H9 (cell line): Measurements from ENCODE around the gene ARF5. TPM values are rescaled to one million over a fixed set of nuclear protein-coding genes. Genes with fewer than 3 reads are reported as not detected.

Experiments
- DNase-seq: peaks from one replicate; pipeline ENCODE4 v3.0.0-alpha.2; 2017
- H2AFZ ChIP-seq: one replicate; pipeline ENCODE4 v1.6.1; 2013; ENCODE audit warnings: mild to moderate bottlenecking, low read length, control low read depth, moderate library complexity
- H2AK5ac ChIP-seq: 2 replicates; pipeline ENCODE4 v1.6.1; 2013; ENCODE audit warnings: low read length, control low read depth, mixed read lengths; ENCODE audit not compliant: insufficient read length
- H2BK120ac ChIP-seq: one replicate; pipeline ENCODE4 v1.6.1; 2013; ENCODE audit warnings: low read depth, mild to moderate bottlenecking, low read length, control low read depth, inconsistent platforms; ENCODE audit not compliant: poor library complexity, severe bottlenecking
- H2BK12ac ChIP-seq: 2 replicates; pipeline ENCODE4 v1.6.1; 2013; ENCODE audit warnings: low read length, control low read depth, mixed read lengths, low read depth; ENCODE audit not compliant: insufficient read length
- H2BK15ac ChIP-seq: 2 replicates; pipeline ENCODE4 v1.6.1; 2013; ENCODE audit warnings: low read depth, low read length, control low read depth
- H2BK20ac ChIP-seq: one replicate; pipeline ENCODE4 v1.6.1; 2013; ENCODE audit warnings: low read depth, mild to moderate bottlenecking, low read length, control low read depth, inconsistent platforms; ENCODE audit not compliant: poor library complexity, severe bottlenecking
- H2BK5ac ChIP-seq: 2 replicates; pipeline ENCODE4 v1.6.1; 2013; ENCODE audit warnings: low read length, control low read depth, mixed read lengths; ENCODE audit not compliant: insufficient read length
- H3K14ac ChIP-seq: 2 replicates; pipeline ENCODE4 v1.6.1; 2013; ENCODE audit warnings: low read length, control low read depth; ENCODE audit not compliant: insufficient read depth
- H3K18ac ChIP-seq: 2 replicates; pipeline ENCODE4 v1.6.1; 2013; ENCODE audit warnings: low read depth, mild to moderate bottlenecking, mixed read lengths, low read length, control low read depth; ENCODE audit not compliant: insufficient read length
- H3K23ac ChIP-seq: 2 replicates; pipeline ENCODE4 v1.6.1; 2013; ENCODE audit warnings: low read length, control low read depth, mixed read lengths, low read depth; ENCODE audit not compliant: insufficient read length
- H3K23me2 ChIP-seq: 2 replicates; pipeline ENCODE4 v1.6.1; 2013; ENCODE audit warnings: low read depth, mild to moderate bottlenecking, mixed read lengths, low read length, control low read depth; ENCODE audit not compliant: insufficient read length, poor library complexity, severe bottlenecking
- H3K27ac ChIP-seq: 2 replicates; pipeline ENCODE4 v1.5.1; 2013; ENCODE audit warnings: low read length, control low read depth, mixed read lengths, low read depth; ENCODE audit not compliant: insufficient read length
- H3K27me3 ChIP-seq: 2 replicates; pipeline ENCODE4 v1.6.1; 2013; ENCODE audit warnings: low read length, control low read depth, inconsistent platforms; ENCODE audit not compliant: insufficient read depth
- H3K4ac ChIP-seq: 2 replicates; pipeline ENCODE4 v1.6.1; 2013; ENCODE audit warnings: low read depth, mild to moderate bottlenecking, control low read depth, inconsistent platforms, low read length, moderate library complexity
- H3K4me1 ChIP-seq: 2 replicates; pipeline ENCODE4 v1.6.1; 2013; ENCODE audit warnings: low read length, control low read depth, inconsistent platforms; ENCODE audit not compliant: insufficient read depth
- H3K4me2 ChIP-seq: 2 replicates; pipeline ENCODE4 v1.6.1; 2013; ENCODE audit warnings: low read length, control low read depth, mixed read lengths; ENCODE audit not compliant: insufficient read length, insufficient read depth
- H3K56ac ChIP-seq: 2 replicates; pipeline ENCODE4 v1.6.1; 2013; ENCODE audit warnings: low read depth, mild to moderate bottlenecking, mixed read lengths, low read length, control low read depth; ENCODE audit not compliant: insufficient read length
- H3K79me1 ChIP-seq: 2 replicates; pipeline ENCODE4 v1.6.1; 2013; ENCODE audit warnings: low read depth, mild to moderate bottlenecking, moderate library complexity, low read length, control low read depth, inconsistent platforms; ENCODE audit not compliant: insufficient read depth, poor library complexity, severe bottlenecking
- H3K79me2 ChIP-seq: 2 replicates; pipeline ENCODE4 v1.6.1; 2013; ENCODE audit warnings: low read length, control low read depth, inconsistent platforms; ENCODE audit not compliant: insufficient read depth
- H3K9ac ChIP-seq: 2 replicates; pipeline ENCODE4 v1.6.1; 2013; ENCODE audit warnings: low read length, control low read depth, mixed read lengths; ENCODE audit not compliant: insufficient read length; ENCODE audit errors: extremely low read depth
- H3K9me3 ChIP-seq: one replicate; pipeline ENCODE4 v1.6.1; 2013; ENCODE audit warnings: low read depth, low read length, inconsistent platforms; ENCODE audit not compliant: control insufficient read depth
- H3T11ph ChIP-seq: one replicate; pipeline ENCODE4 v1.6.1; 2013; ENCODE audit warnings: mild to moderate bottlenecking, low read length, control low read depth, inconsistent platforms
- H4K20me1 ChIP-seq: one replicate; pipeline ENCODE4 v1.6.1; 2013; ENCODE audit not compliant: control insufficient read depth, insufficient read length, insufficient read depth
- H4K5ac ChIP-seq: 2 replicates; pipeline ENCODE4 v1.6.1; 2013; ENCODE audit warnings: low read depth, mild to moderate bottlenecking, mixed read lengths, low read length, control low read depth; ENCODE audit not compliant: insufficient read length
- H4K8ac ChIP-seq: replicated peaks from 2 replicates; pipeline ENCODE4 v1.6.1; 2013; ENCODE audit warnings: low read length, control low read depth, mixed read lengths, low read depth; ENCODE audit not compliant: insufficient read length
- H4K91ac ChIP-seq: 2 replicates; pipeline ENCODE4 v1.6.1; 2013; ENCODE audit warnings: low read depth, mild to moderate bottlenecking, moderate library complexity, mixed read lengths, low read length, control low read depth; ENCODE audit not compliant: insufficient read length
- H3K27ac Mint-ChIP-seq, 3 experiments: 2 replicates in 2 of 3; 3 replicates in 1 of 3; pipeline ENCODE4 v1.8.0; 2020 to 2021; ENCODE audit warnings: mixed read lengths in 3 of 3, mild to moderate bottlenecking in 1 of 3, moderate library complexity in 1 of 3
- H3K27me3 Mint-ChIP-seq: 2 replicates; pipeline ENCODE4 v1.8.0; 2021; ENCODE audit warnings: low read depth, mild to moderate bottlenecking, moderate library complexity, mixed read lengths
- H3K36me3 Mint-ChIP-seq, 3 experiments: 2 replicates in 2 of 3; 3 replicates in 1 of 3; pipeline ENCODE4 v1.8.0; 2020 to 2021; ENCODE audit warnings: low read depth in 3 of 3, mixed read lengths in 3 of 3; ENCODE audit not compliant: insufficient read depth in 1 of 3
- H3K4me1 Mint-ChIP-seq, 2 experiments: 2 replicates each; pipeline ENCODE4 v1.8.0; 2020; ENCODE audit warnings: mixed read lengths in 2 of 2
- H3K4me3 Mint-ChIP-seq, 2 experiments: 2 replicates in 1 of 2; 3 replicates in 1 of 2; pipeline ENCODE4 v1.8.0; 2020 to 2021; ENCODE audit warnings: mild to moderate bottlenecking in 2 of 2, mixed read lengths in 2 of 2, moderate library complexity in 1 of 2
- H3K9me3 Mint-ChIP-seq, 2 experiments: 2 replicates in 1 of 2; 3 replicates in 1 of 2; pipeline ENCODE4 v1.8.0; 2020; ENCODE audit warnings: mild to moderate bottlenecking in 2 of 2, mixed read lengths in 2 of 2, moderate library complexity in 1 of 2
- CTCF ChIP-seq: fragments of 200-600 bp; sonication (generic); conservative IDR thresholded peaks from 3 replicates; pipeline ENCODE4 v1.8.0; 2021; ENCODE audit warnings: antibody characterized with exemption, mild to moderate bottlenecking
- WGBS: extraction: QIAGEN DNeasy Blood & Tissue Kit; methylation state at CpG from one replicate; pipeline ENCODE4 v1.1.7; 2013; ENCODE audit warnings: missing lambda C conversion rate, low lambda C conversion rate, mixed read lengths; ENCODE audit not compliant: insufficient read length; ENCODE audit errors: extremely low coverage; 5-methylcytosine and 5-hydroxymethylcytosine counted together
- total RNA-seq: library from RNA; stranded (reverse); gene quantifications from 2 replicates; pipeline ENCODE4 v1.2.1, GENCODE V29; 2021

Gene ARF5
- total RNA-seq, 1 experiment from 2014 or later, result 169 TPM

GRCh38 chr7:127571741-127572505, 16.3 kb upstream of the ARF5 start:
- H2BK12ac ChIP-seq, result no peak overlapping the region
- Mint-ChIP-seq H3K27me3 (no peaks in the 10 kb centered on the region), H3K36me3 (no peaks in the 10 kb centered on the region), H3K27ac (no peak overlapping the region), H3K4me3 (no peak overlapping the region), H3K9me3 (no peaks in the 10 kb centered on the region), H3K4me1 (no peaks in the 10 kb centered on the region)
- no peaks in the 10 kb centered on the region for H3K27me3 ChIP-seq
- no peak overlapping the region for H4K5ac ChIP-seq
- no peak overlapping the region for H2AFZ ChIP-seq
- no peak overlapping the region for H3K27ac ChIP-seq
- no peak overlapping the region for H3K18ac ChIP-seq
- no peaks in the 10 kb centered on the region for H3K9me3 ChIP-seq
- no peak overlapping the region for H3T11ph ChIP-seq
- H3K9ac ChIP-seq, result no peak overlapping the region
- H3K4me1 ChIP-seq, result no peaks in the 10 kb centered on the region
- no peak overlapping the region for H4K8ac ChIP-seq
- no peak overlapping the region for H3K4ac ChIP-seq
- no peak overlapping the region for H2BK15ac ChIP-seq
- H2AK5ac ChIP-seq, result no peak overlapping the region
- H3K4me2 ChIP-seq, result no peak overlapping the region
- no peaks in the 10 kb centered on the region for H3K79me1 ChIP-seq
- H3K14ac ChIP-seq, result no peak overlapping the region
- no peaks in the 10 kb centered on the region for H3K23me2 ChIP-seq
- no peak overlapping the region for H3K56ac ChIP-seq
- no peak overlapping the region for H2BK120ac ChIP-seq
- H3K79me2 ChIP-seq, result no peaks in the 10 kb centered on the region
- no peak overlapping the region for H4K91ac ChIP-seq
- no peak overlapping the region for H2BK5ac ChIP-seq
- WGBS, result no CpG with 5 or more reads among the region's 3 CpGs
- H3K23ac ChIP-seq, result no peak overlapping the region
- H4K20me1 ChIP-seq, result no peaks in the 10 kb centered on the region
- no peak for TF ChIP-seq CTCF
- no peak for DNase-seq
- H2BK20ac ChIP-seq, result no peak overlapping the region
